Mucosa of descending colon (tissue), 3 donors: Measurements from ENCODE around the gene SLC43A3. TPM values are rescaled to one million over a fixed set of nuclear protein-coding genes. Genes with fewer than 3 reads are reported as not detected.
"Not testable (repeated sequence)": the region's sequence is repeated elsewhere in the genome, so short reads cannot be mapped to it uniquely, and the experiment has no call there.

Experiments used
- ATAC-seq: fragments of 200-7000 bp; cut with Tn5 transposase; one replicate; pipeline ENCODE4 v1.9.1; 2020; ENCODE audit warnings: mild to moderate bottlenecking, moderate library complexity
- DNase-seq, 3 donors: peaks; one replicate each; pipeline ENCODE4 v3.0.0-alpha.2; 2020
- H3K36me3 ChIP-seq: fragments of 200-600 bp; one replicate; pipeline ENCODE4 v1.8.0; 2021; ENCODE audit warnings: low read depth, mild to moderate bottlenecking
- H3K4me1 ChIP-seq: fragments of 200-600 bp; one replicate; pipeline ENCODE4 v1.8.0; 2021; ENCODE audit warnings: low read depth, mild to moderate bottlenecking
- H3K4me3 ChIP-seq: fragments of 200-600 bp; one replicate; pipeline ENCODE4 v1.8.0; 2021; ENCODE audit warnings: mild to moderate bottlenecking
- H3K9me3 ChIP-seq: fragments of 200-600 bp; one replicate; pipeline ENCODE4 v1.8.0; 2021; ENCODE audit warnings: mild to moderate bottlenecking
- CTCF ChIP-seq: fragments of 200-600 bp; IDR thresholded peaks from one replicate; pipeline ENCODE4 v1.8.0; 2022; ENCODE audit warnings: antibody characterized with exemption, mild to moderate bottlenecking
- intact Hi-C, 2 donors: fragments of 100-400 bp; cut with DNase I in 1 of 2; cut with micrococcal nuclease in 1 of 2; formaldehyde crosslinking; loops; one replicate each; pipeline versions ENCODE4 v1.11.0 to v1.11.1; 2022; cut with DNase I, micrococcal nuclease
- total RNA-seq, 3 donors: library from RNA; stranded (reverse); fragmentation: NEBNext Ultra II Directional in 2 of 3; extraction: Animal tissue kit (Norgen Biotek cat#: 25700) in 2 of 3; gene quantifications; one replicate each; pipeline versions ENCODE4 v1.2.1 to v1.2.4, GENCODE V29; 2021 to 2023
- donor health status: DM: no; HTN: no; CAD: no; lungs with moderate emphysema.
- donor health status: DM: no; HTN: no; CAD: no.
- donor health status: DM: no; HTN: yes; CAD: no.

The SLC43A3 gene
- total RNA-seq, 3 donors from 2014 or later = 6.3 to 24.4 (median 16.9) TPM

- Histone ChIP-seq H3K36me3 (no peaks in the 10 kb centered on the region), H3K4me1 (peaks cover 7% of the 10 kb centered on the region), H3K4me3 (no peak overlapping the region), H3K9me3 (no peaks in the 10 kb centered on the region)
- intact Hi-C loops = no loop called here
- DNase-seq (no peak), ATAC-seq (peak; percentile 55)
- TF ChIP-seq CTCF = no peak
These were observed 19.1 kb upstream of the SLC43A3 start for GRCh38 chr11:57446055-57446454.

- H3K4me1 ChIP-seq, DNase-seq, H3K4me3 ChIP-seq, H3K9me3 ChIP-seq, intact Hi-C loops, H3K36me3 ChIP-seq: not testable (repeated sequence)
- ATAC-seq = peak; percentile 42
These were observed 18.1 kb upstream of the SLC43A3 start for GRCh38 chr11:57445122-57445394.

- peak; percentile 90 for ATAC-seq
- Histone ChIP-seq H3K4me3 (no peak overlapping the region), H3K9me3 (no peaks in the 10 kb centered on the region), H3K36me3 (no peaks in the 10 kb centered on the region), H3K4me1 (peaks cover 7% of the 10 kb centered on the region)
- intact Hi-C loops = no loop called here
- no peak for TF ChIP-seq CTCF
- peak in 1 of 3 donors; percentile 12 for DNase-seq
These were observed 17.6 kb upstream of the SLC43A3 start for GRCh38 chr11:57444362-57445121.

- DNase-seq = peak in 1 of 3 donors; percentile 4
- intact Hi-C loops = no loop called here
- Histone ChIP-seq H3K4me3 (no peak overlapping the region), H3K4me1 (peaks cover 7% of the 10 kb centered on the region), H3K36me3 (no peaks in the 10 kb centered on the region), H3K9me3 (no peaks in the 10 kb centered on the region)
- no peak for TF ChIP-seq CTCF
- no peak for ATAC-seq
These were observed 14.0 kb upstream of the SLC43A3 start for GRCh38 chr11:57440744-57441414.

GRCh38 chr11:57439786-57440185, 12.9 kb upstream of the SLC43A3 start:
- TF ChIP-seq CTCF = no peak
- no peaks in the 10 kb centered on the region for H3K36me3 ChIP-seq
- intact Hi-C loops = no loop called here
- peaks cover 3% of the 10 kb centered on the region for H3K4me1 ChIP-seq
- no peaks in the 10 kb centered on the region for H3K9me3 ChIP-seq
- no peak for DNase-seq
- ATAC-seq = no peak
- no peak overlapping the region for H3K4me3 ChIP-seq
